GM18520 (cell line): Measurements from ENCODE around the gene TTC23L.

Experiments
- ATAC-seq: cut with Tn5 transposase; IDR thresholded peaks from one replicate; pipeline ENCODE4 v1.9.1; 2021; ENCODE audit not compliant: unreplicated experiment

Gene TTC23L

DNA sequence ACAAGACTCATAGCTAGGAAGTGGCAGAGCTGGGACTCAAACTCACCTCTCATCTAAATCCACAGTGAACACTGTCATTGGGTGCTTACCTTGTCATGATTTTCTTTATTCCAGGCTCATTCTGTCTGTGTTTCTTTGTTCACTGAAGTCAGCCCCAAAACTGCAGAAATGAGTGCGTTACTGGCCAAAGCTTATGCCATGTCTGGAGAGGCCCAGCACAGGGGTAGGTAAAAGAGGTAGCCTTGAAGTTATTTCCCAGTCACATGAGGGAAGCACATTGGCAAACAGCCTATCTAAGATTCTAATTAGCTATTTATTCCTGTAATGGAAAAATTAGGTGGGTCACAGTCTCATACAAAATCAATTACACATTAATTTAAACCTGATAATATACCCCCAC, 29.8 kb downstream of the TTC23L start:
- ATAC-seq, result no peak

DNA sequence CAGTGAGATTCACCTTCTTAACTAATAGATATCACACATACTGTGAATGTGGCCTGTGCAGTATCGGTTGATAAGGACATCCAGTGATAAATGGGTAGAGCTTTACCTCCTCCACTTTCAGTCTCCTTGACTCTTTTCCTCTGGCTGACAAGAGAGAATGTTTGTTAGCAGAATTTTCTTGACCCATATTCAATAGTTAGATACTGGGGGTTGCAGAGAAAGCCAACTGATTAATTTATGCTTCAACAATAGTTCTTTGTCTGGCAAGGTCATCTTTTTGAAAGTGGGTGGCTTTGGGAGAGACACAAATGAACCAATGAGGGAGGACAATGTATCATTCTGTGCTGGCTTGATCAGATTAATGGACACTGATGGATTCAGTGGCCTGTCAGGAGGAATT, 30.3 kb downstream of the TTC23L start:
- no peak for ATAC-seq

DNA sequence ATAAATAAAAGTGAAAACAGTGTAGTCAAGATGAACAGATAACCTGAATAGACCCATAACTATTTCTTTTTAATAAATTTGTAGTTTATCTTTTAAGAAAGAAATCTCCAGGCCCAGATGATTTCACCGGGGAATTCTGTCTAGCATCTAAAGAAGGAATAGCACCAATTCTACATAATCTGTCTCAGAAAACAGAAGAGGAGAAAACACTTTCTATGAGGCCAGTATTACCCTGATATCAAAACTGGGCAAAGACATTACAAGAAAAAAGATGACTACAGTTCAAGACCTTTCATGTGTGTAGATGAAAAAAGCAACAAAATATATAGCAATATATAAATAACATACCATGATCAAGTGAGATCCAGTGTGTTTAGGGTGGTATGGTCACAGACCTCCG, 31.4 kb downstream of the TTC23L start:
- no peak for ATAC-seq

DNA sequence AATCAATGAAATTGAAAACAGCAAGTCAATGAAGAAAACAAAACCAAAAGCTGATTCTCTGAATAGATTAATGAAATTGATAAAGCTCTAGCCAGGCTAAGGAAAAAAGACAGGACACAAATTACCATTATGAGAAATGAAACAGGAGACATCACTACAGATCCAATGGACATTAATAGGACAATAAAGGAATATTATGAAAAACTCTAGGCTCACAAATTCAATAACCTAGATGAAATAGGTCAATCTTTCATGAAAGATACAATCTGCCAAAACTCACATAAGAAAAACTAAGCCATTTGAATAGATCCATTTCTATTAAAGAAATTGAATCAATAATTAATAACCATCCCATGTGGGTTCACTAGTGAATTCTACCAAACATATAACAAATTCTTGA, 37.3 kb downstream of the TTC23L start:
- no peak for ATAC-seq

DNA sequence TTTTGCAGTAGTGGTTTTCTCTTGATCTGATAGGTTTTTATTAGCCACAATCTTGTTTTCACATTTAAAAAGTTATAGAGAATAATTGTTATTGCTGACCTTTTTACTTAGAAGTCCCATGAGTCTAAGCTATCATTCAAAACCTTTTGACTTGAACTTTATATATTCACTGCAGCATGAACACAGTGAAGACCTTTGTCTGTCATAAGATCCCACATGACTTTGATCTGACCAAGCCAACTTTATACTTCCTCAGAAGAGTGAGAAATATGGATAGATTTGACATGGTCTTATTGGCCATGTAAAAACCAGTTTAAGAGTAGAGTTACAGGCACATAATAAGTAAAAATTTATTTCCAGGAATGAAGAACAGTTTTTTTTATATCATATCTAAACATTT, 42.3 kb downstream of the TTC23L start:
- no peak for ATAC-seq

DNA sequence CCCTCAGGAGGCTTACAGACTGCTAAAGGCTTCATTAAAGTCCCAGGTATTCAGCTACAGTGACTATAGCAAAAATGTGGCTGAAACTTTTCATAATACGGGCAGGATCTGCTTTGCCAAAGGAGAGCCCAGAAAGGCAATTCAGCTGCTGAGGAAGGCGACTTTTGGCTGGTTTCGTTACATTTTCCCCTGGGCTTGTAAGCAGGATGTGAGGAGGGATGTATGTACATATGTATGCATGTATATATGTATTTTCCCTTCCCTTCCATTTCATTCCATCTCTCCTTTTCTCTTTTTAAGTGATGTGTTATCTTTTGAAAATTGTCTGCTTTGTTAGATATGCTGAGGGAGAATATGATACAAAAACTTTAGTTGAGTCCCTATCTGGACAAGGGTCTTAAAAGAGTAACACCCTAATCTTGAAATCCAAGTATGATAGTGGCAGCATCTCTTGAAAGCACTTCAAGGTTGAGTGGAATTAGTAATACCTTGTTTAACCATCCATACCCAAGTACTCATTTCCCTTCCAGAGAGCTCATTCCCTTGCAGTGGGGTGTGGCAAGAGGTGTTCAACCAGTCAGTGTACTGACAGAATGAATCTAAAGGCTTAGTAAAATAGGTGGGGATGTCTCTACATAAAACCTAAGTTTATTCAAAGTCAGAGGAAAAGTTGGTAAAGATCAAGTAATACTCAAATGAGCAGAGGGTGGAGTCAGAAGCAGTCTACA, 47.6 kb downstream of the TTC23L start:
- no peak for ATAC-seq

DNA sequence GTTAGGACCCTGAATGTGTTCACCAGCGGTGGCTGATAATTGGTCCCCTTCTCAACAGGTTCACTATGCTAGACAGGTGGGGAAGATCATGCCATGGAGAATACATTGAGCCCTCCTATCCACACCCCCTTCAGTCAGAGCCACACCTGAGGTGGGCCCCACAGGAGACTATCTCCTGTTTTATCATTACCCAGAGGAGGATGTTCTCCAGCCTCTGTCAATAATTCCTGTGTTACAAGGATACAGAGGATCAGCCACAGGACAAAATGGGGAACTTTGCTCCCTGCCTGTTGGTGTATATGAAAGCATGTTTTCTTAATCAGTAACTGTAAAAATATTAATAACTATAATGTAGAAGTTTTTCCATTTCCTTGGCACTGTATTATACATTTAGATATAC, 50.4 kb downstream of the TTC23L start:
- ATAC-seq, result no peak

DNA sequence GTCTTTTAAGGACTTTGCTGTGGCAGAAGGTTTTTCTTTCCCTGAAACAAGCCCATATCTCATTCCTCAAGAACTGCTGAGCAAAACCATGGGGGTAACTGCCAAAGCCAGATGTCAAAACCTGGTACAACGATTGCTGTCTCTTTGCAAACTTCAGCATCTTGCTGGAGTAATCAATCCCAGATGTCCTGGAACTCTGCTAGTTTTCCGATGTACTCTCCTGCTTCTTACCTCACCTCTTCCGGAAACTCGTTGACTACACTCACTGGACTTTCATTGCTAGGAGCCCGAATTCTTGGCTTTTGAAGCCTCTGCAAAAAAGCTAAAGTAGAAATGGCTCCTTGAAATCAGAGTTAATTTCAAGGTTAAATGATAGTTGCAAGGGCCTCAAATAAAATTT, 53.0 kb downstream of the TTC23L start:
- ATAC-seq, result no peak

DNA sequence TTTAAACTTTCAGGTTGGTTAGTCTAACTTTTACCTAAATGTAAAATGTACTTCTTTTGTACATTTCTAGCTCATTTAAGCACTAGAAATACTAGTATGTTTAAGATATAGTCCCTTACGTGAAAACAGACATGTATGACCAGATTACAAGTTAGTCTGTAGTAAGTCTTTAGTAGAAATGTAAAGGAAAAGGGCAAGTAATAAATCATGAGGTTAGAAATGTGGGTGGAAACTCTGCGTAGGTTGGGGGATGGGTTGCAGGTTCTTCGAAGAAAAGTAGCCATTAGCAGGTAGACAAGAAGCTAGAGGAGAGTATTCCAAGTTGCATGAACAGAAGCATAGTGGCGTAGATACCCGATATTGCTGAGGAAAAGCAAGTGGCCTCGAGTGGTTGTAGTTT, 53.5 kb downstream of the TTC23L start:
- no peak for ATAC-seq

DNA sequence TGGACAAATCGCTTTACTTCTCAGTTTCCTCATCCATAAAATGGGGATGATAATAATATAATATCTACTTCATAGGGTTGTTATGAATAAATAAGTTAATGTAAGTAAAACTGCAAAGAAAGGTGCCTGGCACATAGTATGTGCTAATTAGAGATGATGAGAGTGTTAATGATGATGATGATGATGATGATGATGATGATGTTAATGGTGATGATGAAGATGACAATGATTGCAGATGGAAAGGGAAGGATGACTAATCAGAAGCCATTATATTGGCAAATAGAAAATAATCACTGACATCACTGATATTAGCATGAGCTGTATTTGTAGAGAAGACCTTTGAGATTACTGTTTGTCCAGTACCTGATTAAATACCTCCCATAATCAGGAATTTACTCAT, 55.8 kb downstream of the TTC23L start:
- ATAC-seq, result no peak

DNA sequence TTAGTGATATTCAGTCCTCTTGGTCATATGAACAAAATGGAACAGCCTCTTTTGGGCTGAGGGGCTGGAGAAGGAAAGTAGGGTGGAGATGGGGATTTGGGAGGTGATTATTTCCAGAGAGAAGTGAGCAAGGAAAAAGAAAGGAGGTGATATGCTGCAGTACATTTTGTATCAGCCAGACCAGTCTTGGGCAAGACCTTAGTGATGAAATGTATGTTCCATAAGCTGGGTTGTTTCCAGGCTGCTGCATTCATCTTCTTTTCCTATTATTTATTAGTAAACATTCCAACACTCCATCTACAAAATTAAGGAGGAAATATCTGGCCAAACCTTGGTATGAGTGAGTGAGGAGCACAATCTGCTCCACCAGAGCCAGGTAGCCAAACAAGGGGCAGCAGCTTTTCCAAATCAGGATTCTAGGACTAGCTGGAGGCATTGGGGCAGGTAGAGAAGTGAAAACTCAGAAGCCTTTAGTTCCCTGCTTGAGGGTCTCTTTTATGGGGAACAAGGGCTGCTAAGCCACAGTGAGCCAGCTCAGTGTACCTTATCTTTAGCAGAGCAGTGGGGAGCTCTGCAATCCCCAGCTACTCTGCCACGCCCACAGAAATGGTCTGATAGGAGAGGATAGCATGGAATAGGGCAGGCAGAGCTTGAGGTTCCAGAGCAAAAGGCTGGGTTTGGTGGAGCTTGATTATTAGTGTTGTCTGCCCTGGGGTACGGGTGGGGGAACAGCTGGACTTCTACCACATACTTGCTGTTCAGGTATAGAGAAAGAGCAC, 56.9 kb downstream of the TTC23L start:
- ATAC-seq, result no peak

DNA sequence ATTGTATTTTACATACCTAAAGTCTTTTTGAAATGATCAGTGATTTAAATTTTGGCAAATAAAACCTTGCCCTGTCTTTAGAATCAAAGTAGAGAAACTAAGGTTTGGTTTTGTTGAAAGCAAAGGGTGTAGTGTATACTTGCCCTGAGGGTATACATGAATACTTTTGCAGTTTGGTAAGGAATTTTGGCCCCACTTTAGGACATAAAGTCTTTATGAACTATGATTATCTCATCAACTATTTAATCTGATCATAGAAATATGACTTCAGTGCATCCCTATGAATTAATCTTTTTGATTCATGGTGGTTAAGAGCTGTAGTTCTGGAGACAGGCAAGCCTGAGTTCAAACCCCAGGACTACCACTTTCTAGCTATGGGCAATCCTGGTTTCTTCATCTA, 58.7 kb downstream of the TTC23L start:
- no peak for ATAC-seq

DNA sequence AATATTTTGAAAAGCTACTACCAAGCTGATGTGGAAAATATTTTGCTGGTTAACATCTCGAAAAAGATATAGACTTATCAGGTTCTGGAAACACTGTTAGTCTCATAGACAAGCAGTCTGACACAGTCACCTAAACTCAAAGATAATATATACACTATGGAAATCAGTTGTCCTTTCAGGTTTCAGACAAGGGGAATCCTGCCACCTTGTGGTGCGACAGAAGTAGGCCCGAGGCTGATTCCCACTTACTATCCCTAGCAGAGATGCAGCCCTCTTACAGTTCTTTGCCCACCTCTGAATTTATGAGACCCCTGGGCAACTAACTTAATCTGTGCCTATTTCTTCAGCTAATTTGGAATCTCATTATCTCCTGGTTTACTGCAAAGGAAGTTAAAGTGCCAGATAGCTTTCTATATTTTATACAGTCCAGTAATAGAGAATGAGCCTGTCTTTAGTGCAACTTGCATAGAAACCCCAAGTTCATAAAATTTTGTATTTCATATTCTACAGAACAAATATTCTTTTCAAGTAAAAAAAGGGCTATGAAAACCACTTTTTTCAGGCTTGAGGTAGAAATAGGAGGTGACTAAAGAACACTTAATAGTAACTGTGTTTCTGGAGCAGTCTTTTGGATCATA, 59.4 kb downstream of the TTC23L start:
- ATAC-seq, result peak; percentile 78

DNA sequence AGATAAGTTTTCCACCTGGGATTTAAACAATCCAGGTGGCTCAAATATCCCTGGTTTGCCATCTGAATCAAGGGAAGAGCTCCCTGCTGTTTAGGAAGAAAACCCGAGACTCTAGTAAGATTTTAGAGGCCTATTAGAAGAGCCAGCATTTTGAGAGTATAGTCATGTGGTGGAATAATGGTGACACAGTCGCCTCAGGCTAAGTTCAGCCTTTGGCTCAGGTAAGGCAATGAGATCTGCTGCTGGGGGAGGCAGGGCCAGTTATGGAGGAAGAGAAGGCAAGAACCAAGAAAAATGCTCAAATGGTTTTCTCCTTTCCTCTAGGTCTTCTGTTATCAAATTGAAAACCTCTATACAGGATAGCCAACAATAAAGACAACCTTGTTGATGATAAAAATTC, 60.1 kb downstream of the TTC23L start:
- ATAC-seq, result no peak

DNA sequence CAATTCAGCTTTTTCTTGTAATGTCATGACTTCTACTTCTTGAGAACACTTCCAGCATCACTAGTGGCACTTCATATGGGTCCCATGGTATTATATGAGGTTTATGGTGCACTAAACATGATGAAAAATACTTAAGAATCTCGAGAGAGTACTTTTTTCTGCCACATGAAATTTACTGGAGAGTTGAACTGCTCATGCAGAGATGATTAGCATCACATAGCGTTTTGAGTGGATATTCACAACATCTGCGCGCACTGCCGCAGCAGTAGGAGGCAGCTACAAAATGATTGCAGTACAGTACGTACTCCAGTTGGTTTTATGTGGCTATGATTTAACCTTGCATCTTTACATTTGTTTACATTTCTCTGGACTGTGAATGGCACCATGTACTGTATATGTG, 61.7 kb downstream of the TTC23L start:
- no peak for ATAC-seq

DNA sequence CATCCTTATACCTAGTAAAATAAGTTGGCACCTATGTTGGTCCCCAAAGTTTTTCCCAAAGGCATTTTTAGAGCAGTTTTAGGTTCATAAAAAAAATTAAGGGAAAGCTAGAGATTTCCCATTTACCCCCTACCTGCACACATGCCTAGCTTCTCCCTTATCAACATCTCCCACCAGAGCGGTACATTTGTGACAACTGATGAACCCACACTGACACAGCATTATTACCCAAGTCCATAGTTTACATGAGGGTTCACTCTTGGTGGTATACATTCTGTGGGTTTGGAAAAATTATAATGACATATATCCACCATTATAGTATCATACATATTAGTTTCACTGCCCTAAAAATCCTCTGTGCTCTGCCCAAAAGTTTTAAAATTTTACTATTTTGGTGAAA, 64.3 kb downstream of the TTC23L start:
- no peak for ATAC-seq

DNA sequence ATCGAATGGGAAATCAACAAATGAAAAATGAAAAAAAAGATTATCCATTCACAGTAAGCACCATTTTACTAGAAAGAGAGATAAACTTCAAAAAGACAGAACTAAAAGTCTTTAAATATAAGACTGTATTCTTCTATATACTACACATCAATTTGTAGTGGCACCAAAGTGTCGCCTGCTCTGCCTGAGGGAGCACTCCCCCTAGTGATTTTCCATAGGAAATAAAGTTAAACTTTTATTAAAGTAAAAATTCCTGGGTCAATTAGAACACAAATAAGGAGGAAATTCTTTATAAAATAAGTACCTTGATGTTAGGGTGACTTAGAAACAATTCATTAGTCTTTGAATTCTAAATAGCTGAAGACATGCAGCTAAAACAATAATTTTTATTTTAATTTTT, 66.6 kb downstream of the TTC23L start:
- ATAC-seq, result no peak

DNA sequence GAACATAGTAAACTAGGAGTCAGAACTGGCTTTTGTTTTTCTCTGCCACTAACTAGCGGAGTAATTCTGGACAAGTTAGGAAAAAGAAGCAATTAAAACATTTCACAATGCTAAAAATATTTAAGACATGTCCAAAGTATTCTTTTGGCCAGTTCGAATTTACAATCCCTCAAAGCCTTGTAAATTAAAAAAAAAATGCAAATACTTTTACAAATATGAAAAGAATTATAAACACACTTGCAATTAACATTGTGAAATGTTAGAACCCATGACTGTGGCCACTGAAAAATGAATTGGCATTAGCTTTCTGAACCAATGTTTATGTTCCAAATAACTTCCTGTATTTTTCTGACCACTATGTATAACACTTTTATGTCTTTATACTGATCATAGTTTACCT, 74.1 kb downstream of the TTC23L start:
- no peak for ATAC-seq

DNA sequence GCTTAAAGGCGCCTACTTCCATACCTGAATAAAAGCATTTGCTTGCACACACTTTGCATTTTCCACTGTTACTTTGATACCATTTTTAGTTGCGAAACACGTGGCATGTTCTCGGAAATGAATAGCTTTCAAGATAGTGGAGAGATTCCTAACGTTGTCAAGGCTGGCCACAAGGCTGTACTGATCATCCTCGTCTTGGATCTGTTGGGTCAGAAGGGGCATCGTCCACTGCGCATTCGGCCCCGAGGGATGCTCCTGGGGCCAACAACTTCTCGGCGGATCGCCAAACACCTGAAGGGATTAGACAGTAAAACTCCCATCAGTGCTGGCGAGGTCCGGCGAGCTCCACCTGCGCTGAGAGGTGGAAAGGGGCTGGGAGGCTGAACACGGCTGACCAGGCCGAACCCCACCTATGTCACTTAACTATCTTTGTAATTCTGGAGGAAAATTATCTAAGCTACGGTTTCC, 75.7 kb downstream of the TTC23L start:
- peak; percentile 2 for ATAC-seq

DNA sequence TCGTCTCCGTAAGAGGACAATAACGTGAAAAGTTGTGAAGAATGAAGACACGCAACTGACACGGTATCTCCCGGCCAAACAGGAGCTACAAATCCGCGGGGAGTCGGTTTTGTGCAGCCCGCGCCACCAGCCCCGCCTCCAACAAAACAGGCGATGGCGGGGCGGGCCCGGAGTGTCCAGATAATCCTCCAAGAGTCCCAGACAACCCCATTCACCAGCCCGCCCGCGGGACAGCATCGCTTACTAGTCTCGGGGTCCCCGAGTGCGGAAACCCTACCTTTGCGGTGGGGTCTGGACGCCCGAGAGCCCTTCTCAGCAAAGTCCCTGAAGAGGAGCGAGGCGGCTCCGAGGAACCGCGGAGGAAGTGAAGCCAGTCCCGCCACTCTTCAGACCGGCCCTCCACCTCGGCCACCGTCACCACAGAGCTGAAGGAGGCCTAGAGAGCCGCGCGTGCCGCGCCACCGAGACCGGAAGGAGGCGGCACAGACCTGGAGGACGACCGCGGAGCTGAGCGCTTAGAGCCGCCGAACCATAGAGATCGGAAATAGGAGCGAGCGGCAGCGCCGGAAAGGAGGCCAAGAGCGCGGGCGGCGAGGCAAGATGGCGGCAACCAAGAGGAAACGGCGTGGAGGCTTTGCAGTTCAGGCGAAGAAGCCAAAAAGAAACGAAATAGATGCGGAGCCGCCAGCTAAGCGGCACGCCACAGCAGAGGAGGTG, 76.3 kb downstream of the TTC23L start, which contains the start of the genes BRIX1 and RAD1:
TSS of gene BRIX1 (plus strand) at position 573 of the 717 bp plus-strand sequence. CDS start at position 601, 28 bp downstream.
TSS of gene RAD1 (minus strand) at position 366 of the 717 bp plus-strand sequence. CDS start 612 bp downstream, outside the sequence.
- peak; percentile 99 for ATAC-seq

DNA sequence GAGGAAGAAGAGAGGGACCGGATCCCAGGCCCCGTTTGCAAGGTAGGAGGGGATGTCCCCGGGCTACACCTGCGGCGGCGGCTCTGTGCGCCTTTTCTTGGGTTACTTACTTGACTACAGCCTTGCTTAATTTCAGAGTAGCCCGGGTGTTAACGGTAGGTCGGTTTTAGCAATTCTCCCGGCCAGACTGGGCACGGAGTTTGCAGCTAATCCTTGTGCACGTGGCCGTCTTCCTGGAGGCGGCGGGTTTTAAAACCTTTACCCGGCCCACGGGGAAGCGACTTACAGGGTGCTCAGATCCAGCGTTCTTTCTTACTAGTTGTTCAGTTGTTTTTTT, 76.9 kb downstream of the TTC23L start:
- no peak for ATAC-seq
